ENCODE data around the gene ERVW-1. TPM values are rescaled to one million over a fixed set of nuclear protein-coding genes. Genes with fewer than 3 reads are reported as not detected.

Gene ERVW-1
- polyA plus RNA-seq, 1 donor (not counting 4 experiments of a cell fraction or from before 2014, with no cell fraction given), result not detected

DNA sequence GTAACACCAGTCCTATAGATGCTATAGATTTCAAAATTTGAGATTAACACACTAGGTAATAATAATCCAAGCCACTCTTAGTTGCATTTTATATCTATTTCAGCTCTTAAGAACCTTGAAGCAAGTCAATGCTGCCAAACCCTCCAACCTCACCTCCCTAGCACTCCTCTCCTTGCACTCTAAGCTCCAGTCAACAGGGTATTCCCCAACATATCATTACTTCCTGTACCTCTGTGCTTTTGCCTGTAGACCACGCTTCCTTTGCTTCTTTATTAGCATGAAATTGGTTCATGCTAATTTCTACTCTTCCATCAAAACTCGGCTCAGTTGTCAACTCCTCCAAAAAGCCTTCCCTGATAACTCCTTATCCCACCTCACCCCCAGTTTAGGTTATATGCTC, 26.0 kb upstream of the ERVW-1 start:
- DNase-seq (ENCODE audit: low read depth, low spot score) (no peak), FAIRE-seq (no peak)
- Histone ChIP-seq H3K79me2 (ENCODE audit: control insufficient read depth, insufficient read depth, low read length) (no peaks in the 10 kb centered on the region), H3K4me2 (ENCODE audit: control insufficient read depth, extremely low read depth, insufficient read depth, low read depth, low read length) (no peak overlapping the region), H3K27me3 (ENCODE audit: control insufficient read depth, extremely low read depth, insufficient read depth, low read length) (no peaks in the 10 kb centered on the region), H3K4me1 (ENCODE audit: control insufficient read depth, extremely low read depth, insufficient read depth, low read length) (no peaks in the 10 kb centered on the region), H2AFZ (ENCODE audit: control insufficient read depth, low read length) (no peak overlapping the region), H3K9me3 (ENCODE audit: control insufficient read depth, low read depth, low read length) (no peaks in the 10 kb centered on the region), H3K9me1 (ENCODE audit: control insufficient read depth, extremely low read depth, insufficient read depth, low read length) (no peaks in the 10 kb centered on the region), H3K4me3 (ENCODE audit: control insufficient read depth in 2 of 3, extremely low read depth in 1 of 3, insufficient read depth in 2 of 3, low read depth in 1 of 3, low read length in 3 of 3) (no peak overlapping the region), H3K9ac (ENCODE audit: control insufficient read depth, extremely low read depth, insufficient read depth, low read length) (no peak overlapping the region), H4K20me1 (ENCODE audit: control insufficient read depth, extremely low read depth, insufficient read depth, low read length) (no peaks in the 10 kb centered on the region), H3K36me3 (ENCODE audit: control insufficient read depth in 2 of 2, extremely low read depth in 1 of 2, insufficient read depth in 2 of 2, low read length in 2 of 2) (peaks cover 0 to 4% of the 10 kb centered on the region in 2 experiments), H3K27ac (ENCODE audit: control insufficient read depth, insufficient read depth, low read length) (no peak overlapping the region)
- dilution Hi-C loops (cut with MboI; ENCODE audit: extremely low pct_ligation_motif_present, low sequenced_read_pairs), result no loop called here
- TF ChIP-seq EZH2 (IDR thresholded peaks at IDR 0.05; ENCODE audit: low read length), result no peak
- TF ChIP-seq, protein P1, sequence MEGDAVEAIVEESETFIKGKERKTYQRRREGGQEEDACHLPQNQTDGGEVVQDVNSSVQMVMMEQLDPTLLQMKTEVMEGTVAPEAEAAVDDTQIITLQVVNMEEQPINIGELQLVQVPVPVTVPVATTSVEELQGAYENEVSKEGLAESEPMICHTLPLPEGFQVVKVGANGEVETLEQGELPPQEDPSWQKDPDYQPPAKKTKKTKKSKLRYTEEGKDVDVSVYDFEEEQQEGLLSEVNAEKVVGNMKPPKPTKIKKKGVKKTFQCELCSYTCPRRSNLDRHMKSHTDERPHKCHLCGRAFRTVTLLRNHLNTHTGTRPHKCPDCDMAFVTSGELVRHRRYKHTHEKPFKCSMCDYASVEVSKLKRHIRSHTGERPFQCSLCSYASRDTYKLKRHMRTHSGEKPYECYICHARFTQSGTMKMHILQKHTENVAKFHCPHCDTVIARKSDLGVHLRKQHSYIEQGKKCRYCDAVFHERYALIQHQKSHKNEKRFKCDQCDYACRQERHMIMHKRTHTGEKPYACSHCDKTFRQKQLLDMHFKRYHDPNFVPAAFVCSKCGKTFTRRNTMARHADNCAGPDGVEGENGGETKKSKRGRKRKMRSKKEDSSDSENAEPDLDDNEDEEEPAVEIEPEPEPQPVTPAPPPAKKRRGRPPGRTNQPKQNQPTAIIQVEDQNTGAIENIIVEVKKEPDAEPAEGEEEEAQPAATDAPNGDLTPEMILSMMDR (optimal IDR thresholded peaks at IDR 0.05 in 1 of 3, IDR thresholded peaks at IDR 0.05 in 1 of 3, conservative IDR thresholded peaks at IDR 0.05 in 1 of 3; ENCODE audit: extremely low read depth in 1 of 3, insufficient read depth in 2 of 3, low read length in 3 of 3), result no peak

DNA sequence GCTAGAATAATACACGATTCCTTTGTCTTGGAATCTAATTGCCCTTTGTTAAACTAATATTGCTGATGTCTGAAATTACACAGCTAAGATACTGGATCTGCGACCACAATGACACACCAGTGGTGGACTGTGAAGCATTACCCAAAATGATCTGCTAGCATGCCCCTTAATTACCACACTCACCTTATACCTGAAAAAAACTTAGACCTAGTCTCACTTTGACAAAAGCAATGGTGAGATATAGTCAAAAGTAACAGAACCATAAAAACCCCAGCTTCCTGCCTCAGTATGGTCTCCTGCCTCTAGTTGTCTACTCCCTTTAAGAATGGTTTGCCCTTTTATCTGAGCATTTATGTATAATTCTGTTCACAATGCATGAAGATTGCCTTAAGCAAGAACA, 20.8 kb upstream of the ERVW-1 start:
- no peaks in the 10 kb centered on the region for H3K9me1 ChIP-seq (ENCODE audit: control insufficient read depth, extremely low read depth, insufficient read depth, low read length)
- H2AFZ ChIP-seq (ENCODE audit: control insufficient read depth, low read length), result no peak overlapping the region
- H4K20me1 ChIP-seq (ENCODE audit: control insufficient read depth, extremely low read depth, insufficient read depth, low read length), result no peaks in the 10 kb centered on the region
- no peak for DNase-seq (ENCODE audit: low read depth, low spot score)
- H3K4me1 ChIP-seq (ENCODE audit: control insufficient read depth, extremely low read depth, insufficient read depth, low read length), result no peaks in the 10 kb centered on the region
- no peak overlapping the region for H3K9ac ChIP-seq (ENCODE audit: control insufficient read depth, extremely low read depth, insufficient read depth, low read length)
- no peaks in the 10 kb centered on the region for H3K79me2 ChIP-seq (ENCODE audit: control insufficient read depth, insufficient read depth, low read length)
- H3K27ac ChIP-seq (ENCODE audit: control insufficient read depth, insufficient read depth, low read length), result no peak overlapping the region
- no peaks in the 10 kb centered on the region for H3K27me3 ChIP-seq (ENCODE audit: control insufficient read depth, extremely low read depth, insufficient read depth, low read length)
- TF ChIP-seq EZH2 (IDR thresholded peaks at IDR 0.05; ENCODE audit: low read length), result no peak
- TF ChIP-seq, protein P1 (optimal IDR thresholded peaks at IDR 0.05 in 1 of 3, IDR thresholded peaks at IDR 0.05 in 1 of 3, conservative IDR thresholded peaks at IDR 0.05 in 1 of 3; ENCODE audit: extremely low read depth in 1 of 3, insufficient read depth in 2 of 3, low read length in 3 of 3), result no peak
- peaks cover 1 to 4% of the 10 kb centered on the region in 2 experiments for H3K36me3 ChIP-seq (ENCODE audit: control insufficient read depth in 2 of 2, extremely low read depth in 1 of 2, insufficient read depth in 2 of 2, low read length in 2 of 2)
- FAIRE-seq, result no peak
- no peak overlapping the region for H3K4me3 ChIP-seq (ENCODE audit: control insufficient read depth in 2 of 3, extremely low read depth in 1 of 3, insufficient read depth in 2 of 3, low read depth in 1 of 3, low read length in 3 of 3)
- H3K9me3 ChIP-seq (ENCODE audit: control insufficient read depth, low read depth, low read length), result no peaks in the 10 kb centered on the region
- dilution Hi-C loops (cut with MboI; ENCODE audit: extremely low pct_ligation_motif_present, low sequenced_read_pairs), result no loop called here
- H3K4me2 ChIP-seq (ENCODE audit: control insufficient read depth, extremely low read depth, insufficient read depth, low read depth, low read length), result no peak overlapping the region

All from keratinocyte (primary cell).